22Rv1 (cell line): ENCODE results near the gene ACTL8.

Source experiments
- CTCF ChIP-seq: fragments of 450-650 bp; IDR thresholded peaks from 2 replicates; pipeline ENCODE4 v1.5.1; 2017; ENCODE audit warnings: mild to moderate bottlenecking
- ZFX ChIP-seq: fragments of 450-650 bp; IDR thresholded peaks from 2 replicates; pipeline ENCODE4 v1.6.1; 2017; ENCODE audit warnings: antibody characterized with exemption, borderline replicate concordance

- TF ChIP-seq CTCF (no peak), ZFX (no peak)
Observed at GRCh38 chr1:17772615-17773212, 17.6 kb downstream of the ACTL8 start.
